Activated B cell treated with CpG ODN at 0.5 μM for 24 hours (primary cell): ENCODE data around the gene ARHGEF10L. TPM values are rescaled to one million over a fixed set of nuclear protein-coding genes. Genes with fewer than 3 reads are reported as not detected.

Source experiments
- ATAC-seq: fragments of 200-7000 bp; cut with Tn5 transposase; one replicate; pipeline ENCODE4 v1.10.0; 2021; ENCODE audit warnings: low read depth, mild to moderate bottlenecking, moderate library complexity
- CTCF ChIA-PET: fragments of 350-600 bp; sonication (Branson Sonifier 250); formaldehyde crosslinking; loops from one replicate; lab custom pipeline; 2021; ENCODE audit warnings: antibody characterized with exemption; lab: Charles Lee
- POLR2A ChIA-PET: fragments of 350-600 bp; sonication (Branson Sonifier 250); formaldehyde crosslinking; loops from one replicate; lab custom pipeline; 2021; ENCODE audit warnings: antibody characterized with exemption; lab: Charles Lee
- DNase-seq: peaks from one replicate; pipeline ENCODE4 v3.0.0; 2022
- H3K27ac Mint-ChIP-seq: one replicate; pipeline ENCODE4 v1.8.0; 2020; ENCODE audit warnings: mixed read lengths
- H3K27me3 Mint-ChIP-seq: one replicate; pipeline ENCODE4 v1.8.0; 2021; ENCODE audit warnings: mixed read lengths
- H3K36me3 Mint-ChIP-seq: one replicate; pipeline ENCODE4 v1.8.0; 2021; ENCODE audit warnings: low read depth, mixed read lengths
- H3K4me1 Mint-ChIP-seq: one replicate; pipeline ENCODE4 v1.8.0; 2021; ENCODE audit warnings: mixed read lengths
- H3K4me3 Mint-ChIP-seq: one replicate; pipeline ENCODE4 v1.8.0; 2020; ENCODE audit warnings: mild to moderate bottlenecking, mixed read lengths
- H3K9me3 Mint-ChIP-seq: one replicate; pipeline ENCODE4 v1.8.0; 2020; ENCODE audit warnings: mixed read lengths
- intact Hi-C: fragments of 100-400 bp; cut with micrococcal nuclease; formaldehyde crosslinking; loops from one replicate; pipeline ENCODE4 v1.15.1; 2024
- total RNA-seq: library from RNA; stranded (reverse); gene quantifications from 2 replicates; pipeline ENCODE4 v1.2.3, GENCODE V29; 2022
- TF ChIP-seq, protein P1 (sequence below): fragments of 200-600 bp; IDR thresholded peaks from one replicate; pipeline ENCODE4 v1.8.0; 2022; ENCODE audit warnings: antibody characterized with exemption, mild to moderate bottlenecking

The ARHGEF10L gene
- total RNA-seq, 1 donor from 2014 or later = 0.62 TPM

DNA sequence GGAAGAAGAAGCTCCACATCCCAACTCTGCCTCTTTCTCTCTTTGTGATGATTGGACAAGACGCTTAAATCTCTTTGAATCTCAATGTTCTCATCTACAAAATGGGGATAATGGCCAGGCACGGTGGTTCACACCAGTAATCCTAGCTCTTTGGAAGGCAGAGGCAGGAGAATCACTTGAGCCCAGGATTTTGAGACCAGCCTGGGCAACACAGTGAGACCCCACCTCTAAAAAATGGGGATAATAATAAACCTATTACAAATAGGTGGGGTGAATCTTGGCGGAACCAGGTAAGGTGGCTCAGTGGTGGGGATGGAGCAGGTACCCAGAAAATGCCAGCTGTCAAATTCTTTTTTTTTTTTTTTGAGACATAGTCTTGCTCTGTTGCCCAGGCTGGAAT lies 29.4 kb upstream of the ARHGEF10L start:
- DNase-seq (no peak), ATAC-seq (no peak)
- Mint-ChIP-seq H3K27ac (no peak overlapping the region), H3K27me3 (no peaks in the 10 kb centered on the region), H3K4me1 (no peaks in the 10 kb centered on the region), H3K4me3 (no peak overlapping the region), H3K9me3 (no peaks in the 10 kb centered on the region), H3K36me3 (no peaks in the 10 kb centered on the region)
- TF ChIP-seq, protein P1, sequence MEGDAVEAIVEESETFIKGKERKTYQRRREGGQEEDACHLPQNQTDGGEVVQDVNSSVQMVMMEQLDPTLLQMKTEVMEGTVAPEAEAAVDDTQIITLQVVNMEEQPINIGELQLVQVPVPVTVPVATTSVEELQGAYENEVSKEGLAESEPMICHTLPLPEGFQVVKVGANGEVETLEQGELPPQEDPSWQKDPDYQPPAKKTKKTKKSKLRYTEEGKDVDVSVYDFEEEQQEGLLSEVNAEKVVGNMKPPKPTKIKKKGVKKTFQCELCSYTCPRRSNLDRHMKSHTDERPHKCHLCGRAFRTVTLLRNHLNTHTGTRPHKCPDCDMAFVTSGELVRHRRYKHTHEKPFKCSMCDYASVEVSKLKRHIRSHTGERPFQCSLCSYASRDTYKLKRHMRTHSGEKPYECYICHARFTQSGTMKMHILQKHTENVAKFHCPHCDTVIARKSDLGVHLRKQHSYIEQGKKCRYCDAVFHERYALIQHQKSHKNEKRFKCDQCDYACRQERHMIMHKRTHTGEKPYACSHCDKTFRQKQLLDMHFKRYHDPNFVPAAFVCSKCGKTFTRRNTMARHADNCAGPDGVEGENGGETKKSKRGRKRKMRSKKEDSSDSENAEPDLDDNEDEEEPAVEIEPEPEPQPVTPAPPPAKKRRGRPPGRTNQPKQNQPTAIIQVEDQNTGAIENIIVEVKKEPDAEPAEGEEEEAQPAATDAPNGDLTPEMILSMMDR = no peak
- POLR2A ChIA-PET = no interaction called here
- CTCF ChIA-PET = no interaction called here
- intact Hi-C loops = no loop called here

DNA sequence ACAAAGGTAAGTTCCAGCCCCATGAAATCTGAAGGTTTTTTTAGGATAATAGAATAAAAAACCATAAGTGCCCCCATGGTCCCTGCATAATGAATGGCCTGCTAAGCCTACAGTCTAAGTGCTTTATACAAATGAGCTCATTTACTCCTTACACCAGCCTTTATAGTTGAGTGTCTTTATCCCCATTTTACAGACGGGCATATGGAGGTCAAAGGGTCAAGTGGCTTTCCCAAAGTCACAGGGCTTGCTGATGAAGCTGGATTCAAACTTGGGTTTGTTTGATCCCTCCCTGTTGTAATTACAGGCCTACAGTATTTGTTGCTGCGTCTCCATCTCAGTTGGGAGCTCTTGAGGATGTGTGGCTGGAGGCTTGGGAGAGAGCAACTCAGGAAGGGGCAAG lies 28.3 kb upstream of the ARHGEF10L start:
- Mint-ChIP-seq H3K27ac (no peak overlapping the region), H3K4me1 (no peaks in the 10 kb centered on the region), H3K36me3 (no peaks in the 10 kb centered on the region), H3K27me3 (peaks cover 8% of the 10 kb centered on the region), H3K4me3 (no peak overlapping the region), H3K9me3 (no peaks in the 10 kb centered on the region)
- ATAC-seq (no peak), DNase-seq (no peak)
- ChIA-PET CTCF (no interaction called here), POLR2A (no interaction called here)
- TF ChIP-seq, protein P1 = no peak
- intact Hi-C loops = no loop called here

DNA sequence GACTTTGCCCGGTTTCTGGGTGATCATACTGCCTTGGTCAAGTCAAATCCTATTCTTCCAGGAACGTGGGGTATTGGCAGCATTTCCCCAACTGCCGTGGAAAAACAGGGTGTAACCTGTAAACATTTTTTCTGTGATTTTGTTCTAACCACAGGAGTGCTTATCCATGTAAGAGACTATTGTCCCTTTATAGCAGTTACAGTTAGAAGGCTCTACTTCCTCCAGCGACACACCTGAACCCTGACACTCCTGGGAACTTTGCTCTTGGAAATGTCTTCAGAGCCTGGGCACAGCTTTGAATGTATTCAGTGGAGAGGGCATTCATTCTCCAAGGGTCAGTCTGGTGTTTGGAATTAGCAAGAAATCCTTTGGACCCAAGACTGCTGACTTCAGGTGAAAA lies 26.4 kb upstream of the ARHGEF10L start:
- CTCF ChIA-PET = interaction anchor here (0.7 kb wide), 1 partner anchor 108 kb away, joined by 3 read pairs; no protein-coding TSS in a partner anchor

DNA sequence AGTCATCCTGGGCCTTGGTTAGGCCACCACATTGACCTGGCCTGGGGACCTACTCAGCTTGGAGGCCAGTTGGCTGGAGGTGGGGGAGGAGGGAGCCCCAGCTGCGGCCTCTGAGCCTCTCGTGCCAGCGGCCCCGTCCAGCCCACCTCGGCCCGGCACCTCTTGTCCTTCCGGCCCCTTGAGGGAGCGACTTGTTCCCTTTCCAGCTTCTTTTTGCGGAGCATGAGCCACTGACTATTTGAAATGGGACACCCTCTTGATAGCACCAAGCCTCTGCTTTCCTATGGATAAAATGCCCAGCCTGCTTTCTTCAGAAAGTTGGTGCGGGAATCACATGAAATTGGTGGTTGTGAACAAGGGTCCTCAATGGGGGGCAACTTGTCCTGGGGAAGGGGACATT lies 24.7 kb upstream of the ARHGEF10L start:
- Mint-ChIP-seq H3K9me3 (no peaks in the 10 kb centered on the region), H3K4me3 (no peak overlapping the region), H3K27ac (no peak overlapping the region), H3K4me1 (no peaks in the 10 kb centered on the region), H3K36me3 (no peaks in the 10 kb centered on the region), H3K27me3 (peaks cover 22% of the 10 kb centered on the region)
- ChIA-PET POLR2A (no interaction called here), CTCF (no interaction called here)
- ATAC-seq (no peak), DNase-seq (no peak)
- intact Hi-C loops = no loop called here
- TF ChIP-seq, protein P1 = no peak

More for the DNA sequence above, 26.4 kb upstream of the ARHGEF10L start:
- intact Hi-C loops = no loop called here
- Mint-ChIP-seq H3K27me3 (peaks cover 21% of the 10 kb centered on the region), H3K4me3 (no peak overlapping the region), H3K36me3 (no peaks in the 10 kb centered on the region), H3K9me3 (no peaks in the 10 kb centered on the region), H3K4me1 (no peaks in the 10 kb centered on the region), H3K27ac (no peak overlapping the region)
- TF ChIP-seq, protein P1 = no peak
- POLR2A ChIA-PET = no interaction called here
- DNase-seq (no peak), ATAC-seq (no peak)

DNA sequence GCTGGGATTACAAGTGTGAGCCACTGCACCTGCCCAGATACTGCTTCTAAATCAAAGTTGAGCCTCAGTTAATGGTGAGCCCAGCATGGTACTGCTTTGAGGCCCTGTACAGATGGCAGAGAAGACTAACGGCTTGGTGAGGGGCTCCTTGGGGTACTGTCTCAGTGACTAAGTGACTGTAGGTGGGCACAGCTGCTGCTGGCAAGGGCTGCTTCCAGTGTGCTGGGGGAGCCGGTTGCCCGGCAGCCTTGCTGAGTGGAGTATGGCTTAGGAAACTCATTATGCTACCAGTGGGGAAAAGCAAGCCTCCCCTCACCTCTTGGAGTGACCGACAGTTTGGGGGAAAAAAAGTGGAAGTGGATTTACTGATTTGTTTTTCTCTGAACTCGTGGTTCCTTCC lies 23.6 kb upstream of the ARHGEF10L start:
- ChIA-PET POLR2A (no interaction called here), CTCF (no interaction called here)
- Mint-ChIP-seq H3K36me3 (no peaks in the 10 kb centered on the region), H3K4me1 (no peaks in the 10 kb centered on the region), H3K27me3 (peaks cover 32% of the 10 kb centered on the region), H3K4me3 (no peak overlapping the region), H3K27ac (no peak overlapping the region), H3K9me3 (no peaks in the 10 kb centered on the region)
- ATAC-seq = no peak
- TF ChIP-seq, protein P1 = no peak
- intact Hi-C loops = no loop called here
- DNase-seq = no peak
